ENCODE measurements around the gene KIR2DL1.
"Not testable (repeated sequence)": the region's sequence is repeated elsewhere in the genome, so short reads cannot be mapped to it uniquely, and the experiment has no call there.

Gene KIR2DL1

GRCh38 chr19:54788154-54788553 lies 18.6 kb downstream of the KIR2DL1 start:
- not testable (repeated sequence) for H2BK15ac ChIP-seq (ENCODE audit: low read depth, poor library complexity, severe bottlenecking); H3K4me2 ChIP-seq (ENCODE audit: low read length, poor library complexity, severe bottlenecking); DNase-seq; H2BK5ac ChIP-seq (ENCODE audit: low read depth, low read length, poor library complexity, severe bottlenecking); H4K91ac ChIP-seq (ENCODE audit: low read length); H2BK12ac ChIP-seq (ENCODE audit: low read length in 2 of 2); H3K27ac ChIP-seq (ENCODE audit: low read length, poor library complexity, severe bottlenecking); H2AFZ ChIP-seq (ENCODE audit: low read depth, low read length); H3K9ac ChIP-seq (ENCODE audit: low read length); H2BK120ac ChIP-seq (ENCODE audit: low read depth, low read length); H3K14ac ChIP-seq (ENCODE audit: low read length in 2 of 2); H3K79me1 ChIP-seq (replicated peaks; ENCODE audit: low read length, poor library complexity, severe bottlenecking); H3K36me3 ChIP-seq (ENCODE audit: control insufficient read depth in 1 of 2, insufficient read depth in 2 of 2, low read depth in 1 of 2, low read length in 2 of 2); H3K9me3 ChIP-seq (ENCODE audit: control insufficient read depth, low read length); H2AK5ac ChIP-seq (ENCODE audit: low read length, severe bottlenecking); H3K4me3 ChIP-seq (ENCODE audit: insufficient read depth in 1 of 2, low read depth in 1 of 2, low read length in 2 of 2); H3K4me1 ChIP-seq (ENCODE audit: control insufficient read depth, insufficient read depth, low read depth, low read length); H3K18ac ChIP-seq (ENCODE audit: low read depth in 1 of 2, low read length in 2 of 2); H4K8ac ChIP-seq (ENCODE audit: low read length); H3K23ac ChIP-seq (ENCODE audit: low read length in 2 of 2); H3K27me3 ChIP-seq (ENCODE audit: control insufficient read depth in 1 of 2, insufficient read depth in 1 of 2, low read length in 2 of 2); H3K4ac ChIP-seq (ENCODE audit: low read depth in 1 of 2, low read length in 2 of 2)
- 71% methylated on average over 6 of the region's 6 CpGs for WGBS

- 40% methylated on average over 5 of the region's 5 CpGs for WGBS
- H3K27me3 ChIP-seq (ENCODE audit: control insufficient read depth in 1 of 2, insufficient read depth in 1 of 2, low read length in 2 of 2) = no peaks in the 10 kb centered on the region
- H3K4ac ChIP-seq (ENCODE audit: low read depth in 1 of 2, low read length in 2 of 2) = no peak overlapping the region
- no peaks in the 10 kb centered on the region for H3K36me3 ChIP-seq (ENCODE audit: control insufficient read depth in 1 of 2, insufficient read depth in 2 of 2, low read depth in 1 of 2, low read length in 2 of 2)
- no peak overlapping the region for H2BK5ac ChIP-seq (ENCODE audit: low read depth, low read length, poor library complexity, severe bottlenecking)
- no peak overlapping the region for H3K4me3 ChIP-seq (ENCODE audit: insufficient read depth in 1 of 2, low read depth in 1 of 2, low read length in 2 of 2)
- H4K8ac ChIP-seq (ENCODE audit: low read length) = no peak overlapping the region
- no peak overlapping the region for H2BK15ac ChIP-seq (ENCODE audit: low read depth, poor library complexity, severe bottlenecking)
- no peak overlapping the region for H3K27ac ChIP-seq (ENCODE audit: low read length, poor library complexity, severe bottlenecking)
- H3K14ac ChIP-seq (ENCODE audit: low read length in 2 of 2) = no peak overlapping the region
- H2BK12ac ChIP-seq (ENCODE audit: low read length in 2 of 2) = no peak overlapping the region
- no peaks in the 10 kb centered on the region for H3K4me1 ChIP-seq (ENCODE audit: control insufficient read depth, insufficient read depth, low read depth, low read length)
- H3K9me3 ChIP-seq (ENCODE audit: control insufficient read depth, low read length) = no peaks in the 10 kb centered on the region
- H3K23ac ChIP-seq (ENCODE audit: low read length in 2 of 2) = no peak overlapping the region
- no peaks in the 10 kb centered on the region for H3K79me1 ChIP-seq (replicated peaks; ENCODE audit: low read length, poor library complexity, severe bottlenecking)
- H3K9ac ChIP-seq (ENCODE audit: low read length) = no peak overlapping the region
- H2BK120ac ChIP-seq (ENCODE audit: low read depth, low read length) = no peak overlapping the region
- no peak overlapping the region for H4K91ac ChIP-seq (ENCODE audit: low read length)
- H3K4me2 ChIP-seq (ENCODE audit: low read length, poor library complexity, severe bottlenecking) = no peak overlapping the region
- DNase-seq = no peak
- no peak overlapping the region for H3K18ac ChIP-seq (ENCODE audit: low read depth in 1 of 2, low read length in 2 of 2)
- no peak overlapping the region for H2AFZ ChIP-seq (ENCODE audit: low read depth, low read length)
- H2AK5ac ChIP-seq (ENCODE audit: low read length, severe bottlenecking) = no peak overlapping the region
Observed at GRCh38 chr19:54790711-54791110, 21.1 kb downstream of the KIR2DL1 start.

- H4K8ac ChIP-seq (ENCODE audit: low read length) = no peak overlapping the region
- no peaks in the 10 kb centered on the region for H3K27me3 ChIP-seq (ENCODE audit: control insufficient read depth in 1 of 2, insufficient read depth in 1 of 2, low read length in 2 of 2)
Observed at GRCh38 chr19:54791476-54791875, 21.9 kb downstream of the KIR2DL1 start.

GRCh38 chr19:54792814-54793213 lies 23.2 kb downstream of the KIR2DL1 start:
- H4K8ac ChIP-seq (ENCODE audit: low read length) = no peak overlapping the region
- no peak overlapping the region for H2BK15ac ChIP-seq (ENCODE audit: low read depth, poor library complexity, severe bottlenecking)
- H3K9ac ChIP-seq (ENCODE audit: low read length) = peak overlapping the region; percentile 67
- H2AFZ ChIP-seq (ENCODE audit: low read depth, low read length) = no peak overlapping the region
- no peak for DNase-seq
- H3K9me3 ChIP-seq (ENCODE audit: control insufficient read depth, low read length) = peaks cover 5% of the 10 kb centered on the region
- no peaks in the 10 kb centered on the region for H3K4me1 ChIP-seq (ENCODE audit: control insufficient read depth, insufficient read depth, low read depth, low read length)
- H4K91ac ChIP-seq (ENCODE audit: low read length) = no peak overlapping the region
- no peaks in the 10 kb centered on the region for H3K27me3 ChIP-seq (ENCODE audit: control insufficient read depth in 1 of 2, insufficient read depth in 1 of 2, low read length in 2 of 2)
- no peaks in the 10 kb centered on the region for H3K79me1 ChIP-seq (replicated peaks; ENCODE audit: low read length, poor library complexity, severe bottlenecking)
- no peak overlapping the region for H2AK5ac ChIP-seq (ENCODE audit: low read length, severe bottlenecking)
- peak overlapping the region in 1 of 2 experiments; percentile 49 for H3K4me3 ChIP-seq (ENCODE audit: insufficient read depth in 1 of 2, low read depth in 1 of 2, low read length in 2 of 2)
- no peaks in the 10 kb centered on the region for H3K36me3 ChIP-seq (ENCODE audit: control insufficient read depth in 1 of 2, insufficient read depth in 2 of 2, low read depth in 1 of 2, low read length in 2 of 2)
- H3K18ac ChIP-seq (ENCODE audit: low read depth in 1 of 2, low read length in 2 of 2) = no peak overlapping the region
- H3K4me2 ChIP-seq (ENCODE audit: low read length, poor library complexity, severe bottlenecking) = no peak overlapping the region
- H3K14ac ChIP-seq (ENCODE audit: low read length in 2 of 2) = no peak overlapping the region
- H2BK12ac ChIP-seq (ENCODE audit: low read length in 2 of 2) = no peak overlapping the region
- H3K27ac ChIP-seq (ENCODE audit: low read length, poor library complexity, severe bottlenecking) = no peak overlapping the region
- H3K23ac ChIP-seq (ENCODE audit: low read length in 2 of 2) = no peak overlapping the region
- 85% methylated on average over 8 of the region's 8 CpGs for WGBS
- no peak overlapping the region for H3K4ac ChIP-seq (ENCODE audit: low read depth in 1 of 2, low read length in 2 of 2)
- no peak overlapping the region for H2BK120ac ChIP-seq (ENCODE audit: low read depth, low read length)
- no peak overlapping the region for H2BK5ac ChIP-seq (ENCODE audit: low read depth, low read length, poor library complexity, severe bottlenecking)

More at GRCh38 chr19:54791476-54791875, 21.9 kb downstream of the KIR2DL1 start:
- Histone ChIP-seq H3K23ac (ENCODE audit: low read length in 2 of 2) (no peak overlapping the region), H3K4me3 (ENCODE audit: insufficient read depth in 1 of 2, low read depth in 1 of 2, low read length in 2 of 2) (no peak overlapping the region), H3K9ac (ENCODE audit: low read length) (no peak overlapping the region), H3K9me3 (ENCODE audit: control insufficient read depth, low read length) (no peaks in the 10 kb centered on the region), H2AFZ (ENCODE audit: low read depth, low read length) (no peak overlapping the region), H3K14ac (ENCODE audit: low read length in 2 of 2) (no peak overlapping the region), H3K18ac (ENCODE audit: low read depth in 1 of 2, low read length in 2 of 2) (no peak overlapping the region), H3K27ac (ENCODE audit: low read length, poor library complexity, severe bottlenecking) (no peak overlapping the region), H2AK5ac (ENCODE audit: low read length, severe bottlenecking) (no peak overlapping the region), H3K36me3 (ENCODE audit: control insufficient read depth in 1 of 2, insufficient read depth in 2 of 2, low read depth in 1 of 2, low read length in 2 of 2) (no peaks in the 10 kb centered on the region), H3K4ac (ENCODE audit: low read depth in 1 of 2, low read length in 2 of 2) (no peak overlapping the region), H2BK15ac (ENCODE audit: low read depth, poor library complexity, severe bottlenecking) (no peak overlapping the region), H3K4me1 (ENCODE audit: control insufficient read depth, insufficient read depth, low read depth, low read length) (no peaks in the 10 kb centered on the region), H2BK120ac (ENCODE audit: low read depth, low read length) (no peak overlapping the region), H4K91ac (ENCODE audit: low read length) (no peak overlapping the region), H2BK12ac (ENCODE audit: low read length in 2 of 2) (no peak overlapping the region), H3K79me1 (replicated peaks; ENCODE audit: low read length, poor library complexity, severe bottlenecking) (no peaks in the 10 kb centered on the region), H2BK5ac (ENCODE audit: low read depth, low read length, poor library complexity, severe bottlenecking) (no peak overlapping the region), H3K4me2 (ENCODE audit: low read length, poor library complexity, severe bottlenecking) (no peak overlapping the region)
- 84% methylated on average over 6 of the region's 6 CpGs for WGBS
- no peak for DNase-seq
